GM12878 (cell line): ENCODE results near the gene HTR2B. TPM values are rescaled to one million over a fixed set of nuclear protein-coding genes. Genes with fewer than 3 reads are reported as not detected.

ENCODE experiments used
- ATAC-seq: fragments of 200-7000 bp; cut with Tn5 transposase; 3 replicates; pipeline ENCODE4 v1.9.1; 2020; ENCODE audit warnings: mild to moderate bottlenecking, moderate library complexity
- BruUV-seq: library from RNA; stranded (reverse); fragments of 400-500 nt; replicated peaks from 2 replicates; lab custom pipeline; 2021; lab: Mats Ljungman, UMichigan
- CTCF ChIA-PET: fragments of 300-600 bp; sonication (Branson Sonifier 250); formaldehyde crosslinking; extraction: SDS; loops from one replicate; lab custom pipeline; 2021; ENCODE audit warnings: inconsistent platforms; lab: Yijun Ruan, JAX
- POLR2A ChIA-PET: fragments of 350-600 bp; formaldehyde crosslinking; extraction: SDS; loops from one replicate; lab custom pipeline; 2021; ENCODE audit warnings: inconsistent platforms; lab: Charles Lee
- RAD21 ChIA-PET: fragments of 300-600 bp; sonication (Branson Sonifier 250); formaldehyde crosslinking; loops from one replicate; lab custom pipeline; 2023; ENCODE audit warnings: antibody characterized with exemption; ENCODE audit not compliant: unreplicated experiment; lab: Charles Lee
- SMC1A ChIA-PET: fragments of 300-600 bp; sonication (Branson Sonifier 250); formaldehyde crosslinking; loops from one replicate; lab custom pipeline; 2023; ENCODE audit not compliant: unreplicated experiment, uncharacterized antibody; lab: Charles Lee
- DNase-seq: peaks from one replicate; pipeline ENCODE4 v3.0.0-alpha.2; 2011; ENCODE audit warnings: low read depth, low spot score
- FAIRE-seq: peaks from 3 replicates; lab custom pipeline; 2011; peaks lifted over from hg19 to GRCh38; lab: Jason Lieb, UNC
- H2AFZ ChIP-seq: 2 replicates; pipeline ENCODE4 v1.6.0; 2011; ENCODE audit warnings: low read depth, low read length, control low read depth; ENCODE audit not compliant: control insufficient read depth
- H3K27ac ChIP-seq: 2 replicates; pipeline ENCODE4 v1.5.1; 2011; ENCODE audit warnings: control low read depth; ENCODE audit not compliant: control insufficient read depth, insufficient read depth
- H3K27me3 ChIP-seq, 2 experiments: replicated peaks in 1 of 2; 2 replicates each; pipeline versions ENCODE4 v1.6.0 to v1.6.1; 2011; ENCODE audit warnings: low read length in 1 of 2; ENCODE audit not compliant: control insufficient read depth in 2 of 2, insufficient read depth in 2 of 2
- H3K36me3 ChIP-seq, 2 experiments: 2 replicates each; pipeline ENCODE4 v1.5.1; 2011; ENCODE audit warnings: low read length in 1 of 2; ENCODE audit not compliant: control insufficient read depth in 2 of 2, insufficient read depth in 2 of 2
- H3K4me1 ChIP-seq: 2 replicates; pipeline ENCODE4 v1.6.1; 2011; ENCODE audit warnings: mild to moderate bottlenecking, low read length, moderate library complexity, mixed read lengths; ENCODE audit not compliant: control insufficient read depth, insufficient read depth
- H3K4me2 ChIP-seq: 2 replicates; pipeline ENCODE4 v1.6.0; 2011; ENCODE audit warnings: control low read depth; ENCODE audit not compliant: control insufficient read depth, insufficient read depth
- H3K4me3 ChIP-seq: fragments of 200-600 bp; sonication (generic); 2 replicates; pipeline ENCODE4 v1.5.1; 2016
- H3K79me2 ChIP-seq: 2 replicates; pipeline ENCODE4 v1.6.0; 2011; ENCODE audit warnings: low read length; ENCODE audit not compliant: control insufficient read depth, insufficient read depth
- H3K9ac ChIP-seq: 2 replicates; pipeline ENCODE4 v1.8.0; 2011; ENCODE audit warnings: low read length, control low read depth, mixed read lengths; ENCODE audit not compliant: control insufficient read depth, insufficient read depth
- H3K9me3 ChIP-seq: replicated peaks from 3 replicates; pipeline ENCODE4 v1.5.1; 2011; ENCODE audit warnings: mild to moderate bottlenecking, low read length; ENCODE audit not compliant: control insufficient read depth, insufficient read depth
- H4K20me1 ChIP-seq: 2 replicates; pipeline ENCODE4 v1.6.0; 2011; ENCODE audit not compliant: control insufficient read depth, insufficient read depth
- ASH2L ChIP-seq: fragments of 300-600, 200-600 bp; sonication (generic); IDR thresholded peaks from 2 replicates; pipeline ENCODE4 v1.6.1; 2017; ENCODE audit warnings: low read depth, mild to moderate bottlenecking, borderline replicate concordance
- BCL11A ChIP-seq: IDR thresholded peaks from 2 replicates; pipeline ENCODE4 v1.6.1; 2011; ENCODE audit warnings: low read depth, low read length
- DPF2 ChIP-seq: fragments of 450-650 bp; IDR thresholded peaks from 2 replicates; pipeline ENCODE4 v1.6.1; 2017; ENCODE audit warnings: mild to moderate bottlenecking
- EGR1 ChIP-seq, 2 experiments: IDR thresholded peaks; 1 replicate in 1 of 2; 2 replicates in 1 of 2; pipeline ENCODE4 v1.6.1; 2011 to 2012; ENCODE audit warnings: low read depth in 2 of 2, low read length in 2 of 2, borderline replicate concordance in 1 of 2, mild to moderate bottlenecking in 1 of 2, moderate library complexity in 1 of 2
- IKZF1 ChIP-seq: fragments of 450-650 bp; conservative IDR thresholded peaks from 2 replicates; pipeline ENCODE4 v1.6.1; 2017; ENCODE audit warnings: antibody characterized with exemption, mild to moderate bottlenecking
- MEF2A ChIP-seq: IDR thresholded peaks from 2 replicates; pipeline ENCODE4 v1.6.1; 2011; ENCODE audit warnings: low read depth, mild to moderate bottlenecking, low read length, moderate library complexity; ENCODE audit not compliant: insufficient read depth
- MTA2 ChIP-seq: fragments of 450-650 bp; IDR thresholded peaks from 2 replicates; pipeline ENCODE4 v1.6.1; 2016; ENCODE audit warnings: low read depth, mild to moderate bottlenecking, moderate library complexity
- RUNX3 ChIP-seq: IDR thresholded peaks from 2 replicates; pipeline ENCODE4 v1.6.1; 2012; ENCODE audit warnings: low read length, inconsistent platforms
- TCF3 ChIP-seq: IDR thresholded peaks from 2 replicates; pipeline ENCODE4 v1.6.1; 2012; ENCODE audit warnings: low read depth, mild to moderate bottlenecking, low read length, borderline replicate concordance; ENCODE audit not compliant: insufficient read depth
- WGBS: methylation state at CpG from one replicate; pipeline ENCODE4 v1.1.6; 2016; ENCODE audit warnings: low lambda C conversion rate; ENCODE audit not compliant: insufficient replicate concordance, insufficient coverage; ENCODE audit errors: missing lambda C conversion rate; 5-methylcytosine and 5-hydroxymethylcytosine counted together
- in situ Hi-C: fragments of 300-500 bp; cut with MboI; formaldehyde crosslinking; loops from 9 replicates; pipeline ENCODE4 v1.14.3; 2018; ENCODE audit warnings: mixed read lengths
- intact Hi-C: fragments of 100-400 bp; cut with micrococcal nuclease; formaldehyde crosslinking; loops from one replicate; pipeline ENCODE4 v1.14.2; 2022; ENCODE audit not compliant: unreplicated experiment
- polyA plus RNA-seq, 11 experiments: library from polyadenylated mRNA; depleted of rRNA in 4 of 11; unstranded in 6 of 11; stranded (reverse) in 5 of 11; fragments of >200 nt; fragmentation: Nextera tagmentation in 4 of 11; fragmentation: Illumina TruSeq in 1 of 11; extraction: Ambion mirVana in 4 of 11; extraction: Trizol in 1 of 11; gene quantifications; 1 replicate in 1 of 11; 2 replicates in 10 of 11; pipeline versions ENCODE4 v1.2.1 to v1.2.3, GENCODE V29; 2011 to 2016; ENCODE audit warnings: inconsistent platforms in 2 of 11, missing spikeins in 2 of 11, low read depth in 1 of 11
- total RNA-seq, 4 experiments: library from RNA; depleted of rRNA in 3 of 4; stranded (reverse); fragments of >200 nt in 3 of 4; fragmentation: Illumina TruSeq in 1 of 4; extraction: Trizol in 1 of 4; gene quantifications; 2 replicates each; pipeline versions ENCODE4 v1.2.1 to v1.2.3, GENCODE V29; 2013 to 2021
- TF ChIP-seq, protein P1 (sequence below): IDR thresholded peaks from 2 replicates; pipeline ENCODE4 v1.6.1; 2011; ENCODE audit warnings: low read depth, low read length, improper control_type of control experiment, borderline replicate concordance
- TF ChIP-seq, protein P2 (sequence below): fragments of 450-650 bp; IDR thresholded peaks from 2 replicates; pipeline ENCODE4 v1.6.1; 2018; ENCODE audit warnings: borderline replicate concordance, mild to moderate bottlenecking; ENCODE audit not compliant: partially characterized antibody
- TF ChIP-seq, protein P3 (sequence below): IDR thresholded peaks from 2 replicates; pipeline ENCODE4 v1.6.1; 2012; ENCODE audit warnings: improper control_type of control experiment, low read depth, low read length; ENCODE audit not compliant: insufficient replicate concordance

Gene HTR2B
- total and polyA plus RNA-seq, 10 of the 15 experiments (the other 5 are each of a cell fraction or from before 2014, with no cell fraction given) = 0.03 to 1.2 (median 0.15) TPM

DNA sequence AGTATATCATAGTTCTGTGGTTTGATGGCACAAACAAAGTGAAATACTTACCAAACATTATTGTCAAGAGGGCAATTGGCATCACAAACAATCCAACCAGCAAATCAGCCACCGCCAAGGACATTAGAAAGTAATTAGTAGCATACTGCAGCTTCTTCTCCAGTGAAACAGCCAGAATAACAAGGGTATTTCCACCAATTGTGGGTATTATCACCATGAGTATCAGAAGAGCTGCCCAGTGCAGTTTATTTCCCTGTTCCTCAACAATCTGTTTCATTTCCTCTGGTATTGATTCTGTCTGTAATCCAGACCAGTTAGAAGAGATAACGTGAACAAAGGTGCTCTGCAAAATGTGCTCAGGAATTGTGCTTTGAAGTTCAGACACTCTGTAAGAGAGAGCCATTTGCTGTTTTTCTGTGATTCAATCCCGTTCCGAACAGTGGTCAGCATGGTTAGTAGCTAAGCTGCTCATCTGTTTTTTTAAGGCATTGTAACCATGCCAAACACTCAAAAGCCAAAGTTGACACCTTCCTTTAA, 1.4 kb downstream of the HTR2B start:
- POLR2A ChIA-PET = interaction anchor here (0.6 to 1.0 kb wide), 3 partner anchors 30 to 268 kb away, joined by 3 to 4 read pairs (median 3); no protein-coding TSS in a partner anchor
- in situ Hi-C loops = no loop called here
- Histone ChIP-seq H3K4me2 (0 out of 2 replicates have a peak overlapping the region, but pooled peaks have one; percentile 2), H3K27me3 (no peaks in the 10 kb centered on the region), H4K20me1 (no peaks in the 10 kb centered on the region), H2AFZ (no peak overlapping the region), H3K79me2 (no peaks in the 10 kb centered on the region; the same call in none of the 2 replicates), H3K4me1 (peaks cover 12% of the 10 kb centered on the region), H3K9ac (no peak overlapping the region), H3K27ac (no peak overlapping the region), H3K36me3 (no peaks in the 10 kb centered on the region), H3K4me3 (no peak overlapping the region), H3K9me3 (no peaks in the 10 kb centered on the region)
- intact Hi-C loops = no loop called here
- CTCF ChIA-PET = interaction anchor here (0.8 to 2.1 kb wide), 7 partner anchors 20 to 329 kb away, joined by 3 to 6 read pairs (median 3); partner anchors contain the start of gene B3GNT7
- BruUV-seq = no TSS peak
- peak; percentile 16 for DNase-seq
- 96% methylated on average over 4 of the region's 4 CpGs for WGBS
- peak; percentile 89 for FAIRE-seq
- RAD21 ChIA-PET = interaction anchor here (1.2 to 1.6 kb wide), 2 partner anchors 19 to 341 kb away, joined by 4 to 5 read pairs; partner anchors contain the start of gene NCL
- SMC1A ChIA-PET = interaction anchor here (0.6 to 2.5 kb wide), 7 partner anchors 11 to 1097 kb away, joined by 3 to 11 read pairs (median 7); no protein-coding TSS in a partner anchor
- ATAC-seq = peak; percentile 90
- TF ChIP-seq IKZF1 = peak; percentile 50
- peak; percentile 65 for TF ChIP-seq DPF2
- no peak for TF ChIP-seq ASH2L
- TF ChIP-seq, protein P1, sequence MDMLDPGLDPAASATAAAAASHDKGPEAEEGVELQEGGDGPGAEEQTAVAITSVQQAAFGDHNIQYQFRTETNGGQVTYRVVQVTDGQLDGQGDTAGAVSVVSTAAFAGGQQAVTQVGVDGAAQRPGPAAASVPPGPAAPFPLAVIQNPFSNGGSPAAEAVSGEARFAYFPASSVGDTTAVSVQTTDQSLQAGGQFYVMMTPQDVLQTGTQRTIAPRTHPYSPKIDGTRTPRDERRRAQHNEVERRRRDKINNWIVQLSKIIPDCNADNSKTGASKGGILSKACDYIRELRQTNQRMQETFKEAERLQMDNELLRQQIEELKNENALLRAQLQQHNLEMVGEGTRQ = no peak
- TF ChIP-seq EGR1 (IDR thresholded peaks at IDR 0.05; ENCODE audit: borderline replicate concordance in 1 of 2, low read depth in 2 of 2, low read length in 2 of 2) = no peak
- TF ChIP-seq MTA2 = peak; percentile 91
- TF ChIP-seq TCF3 = no peak
- peak; percentile 34; the same call in 1 of the 2 replicates for TF ChIP-seq RUNX3
- TF ChIP-seq BCL11A = peak; percentile 53; the same call in 1 of the 2 replicates
- TF ChIP-seq, protein P2, sequence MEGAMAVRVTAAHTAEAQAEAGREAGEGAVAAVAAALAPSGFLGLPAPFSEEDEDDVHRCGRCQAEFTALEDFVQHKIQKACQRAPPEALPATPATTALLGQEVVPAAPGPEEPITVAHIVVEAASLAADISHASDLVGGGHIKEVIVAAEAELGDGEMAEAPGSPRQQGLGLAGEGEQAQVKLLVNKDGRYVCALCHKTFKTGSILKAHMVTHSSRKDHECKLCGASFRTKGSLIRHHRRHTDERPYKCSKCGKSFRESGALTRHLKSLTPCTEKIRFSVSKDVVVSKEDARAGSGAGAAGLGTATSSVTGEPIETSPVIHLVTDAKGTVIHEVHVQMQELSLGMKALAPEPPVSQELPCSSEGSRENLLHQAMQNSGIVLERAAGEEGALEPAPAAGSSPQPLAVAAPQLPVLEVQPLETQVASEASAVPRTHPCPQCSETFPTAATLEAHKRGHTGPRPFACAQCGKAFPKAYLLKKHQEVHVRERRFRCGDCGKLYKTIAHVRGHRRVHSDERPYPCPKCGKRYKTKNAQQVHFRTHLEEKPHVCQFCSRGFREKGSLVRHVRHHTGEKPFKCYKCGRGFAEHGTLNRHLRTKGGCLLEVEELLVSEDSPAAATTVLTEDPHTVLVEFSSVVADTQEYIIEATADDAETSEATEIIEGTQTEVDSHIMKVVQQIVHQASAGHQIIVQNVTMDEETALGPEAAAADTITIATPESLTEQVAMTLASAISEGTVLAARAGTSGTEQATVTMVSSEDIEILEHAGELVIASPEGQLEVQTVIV = no peak
- TF ChIP-seq, protein P3, sequence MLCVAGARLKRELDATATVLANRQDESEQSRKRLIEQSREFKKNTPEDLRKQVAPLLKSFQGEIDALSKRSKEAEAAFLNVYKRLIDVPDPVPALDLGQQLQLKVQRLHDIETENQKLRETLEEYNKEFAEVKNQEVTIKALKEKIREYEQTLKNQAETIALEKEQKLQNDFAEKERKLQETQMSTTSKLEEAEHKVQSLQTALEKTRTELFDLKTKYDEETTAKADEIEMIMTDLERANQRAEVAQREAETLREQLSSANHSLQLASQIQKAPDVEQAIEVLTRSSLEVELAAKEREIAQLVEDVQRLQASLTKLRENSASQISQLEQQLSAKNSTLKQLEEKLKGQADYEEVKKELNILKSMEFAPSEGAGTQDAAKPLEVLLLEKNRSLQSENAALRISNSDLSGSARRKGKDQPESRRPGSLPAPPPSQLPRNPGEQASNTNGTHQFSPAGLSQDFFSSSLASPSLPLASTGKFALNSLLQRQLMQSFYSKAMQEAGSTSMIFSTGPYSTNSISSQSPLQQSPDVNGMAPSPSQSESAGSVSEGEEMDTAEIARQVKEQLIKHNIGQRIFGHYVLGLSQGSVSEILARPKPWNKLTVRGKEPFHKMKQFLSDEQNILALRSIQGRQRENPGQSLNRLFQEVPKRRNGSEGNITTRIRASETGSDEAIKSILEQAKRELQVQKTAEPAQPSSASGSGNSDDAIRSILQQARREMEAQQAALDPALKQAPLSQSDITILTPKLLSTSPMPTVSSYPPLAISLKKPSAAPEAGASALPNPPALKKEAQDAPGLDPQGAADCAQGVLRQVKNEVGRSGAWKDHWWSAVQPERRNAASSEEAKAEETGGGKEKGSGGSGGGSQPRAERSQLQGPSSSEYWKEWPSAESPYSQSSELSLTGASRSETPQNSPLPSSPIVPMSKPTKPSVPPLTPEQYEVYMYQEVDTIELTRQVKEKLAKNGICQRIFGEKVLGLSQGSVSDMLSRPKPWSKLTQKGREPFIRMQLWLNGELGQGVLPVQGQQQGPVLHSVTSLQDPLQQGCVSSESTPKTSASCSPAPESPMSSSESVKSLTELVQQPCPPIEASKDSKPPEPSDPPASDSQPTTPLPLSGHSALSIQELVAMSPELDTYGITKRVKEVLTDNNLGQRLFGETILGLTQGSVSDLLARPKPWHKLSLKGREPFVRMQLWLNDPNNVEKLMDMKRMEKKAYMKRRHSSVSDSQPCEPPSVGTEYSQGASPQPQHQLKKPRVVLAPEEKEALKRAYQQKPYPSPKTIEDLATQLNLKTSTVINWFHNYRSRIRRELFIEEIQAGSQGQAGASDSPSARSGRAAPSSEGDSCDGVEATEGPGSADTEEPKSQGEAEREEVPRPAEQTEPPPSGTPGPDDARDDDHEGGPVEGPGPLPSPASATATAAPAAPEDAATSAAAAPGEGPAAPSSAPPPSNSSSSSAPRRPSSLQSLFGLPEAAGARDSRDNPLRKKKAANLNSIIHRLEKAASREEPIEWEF = peak; percentile 9
- no peak for TF ChIP-seq MEF2A
